GM21786 (cell line): ENCODE data around the gene CEACAM18.
"Not testable (repeated sequence)": the region's sequence is repeated elsewhere in the genome, so short reads cannot be mapped to it uniquely, and the experiment has no call there.

Source experiments
- ATAC-seq: cut with Tn5 transposase; IDR thresholded peaks from one replicate; pipeline ENCODE4 v1.9.1; 2021; ENCODE audit not compliant: unreplicated experiment

The CEACAM18 gene

DNA sequence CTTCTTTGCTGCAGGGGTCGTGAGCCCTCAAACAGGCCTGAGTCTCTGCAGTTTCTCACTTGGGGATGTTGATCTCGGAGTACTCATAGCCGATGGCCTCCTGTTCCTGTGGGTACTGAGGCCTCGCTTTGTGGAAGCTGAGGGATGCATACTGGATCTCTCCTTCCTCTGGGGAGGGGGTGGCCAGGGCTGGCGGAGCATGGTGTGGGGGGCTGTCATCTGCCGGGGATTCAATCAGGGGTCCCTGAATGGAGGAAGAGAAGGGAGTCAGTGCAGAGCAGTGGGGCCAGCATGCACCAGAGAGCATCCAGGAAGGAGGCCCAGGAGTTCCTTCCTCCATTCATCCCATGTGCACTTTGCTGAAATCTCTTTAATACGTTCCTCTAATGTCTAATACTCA is 13.2 kb downstream of the CEACAM18 start:
- no peak for ATAC-seq

DNA sequence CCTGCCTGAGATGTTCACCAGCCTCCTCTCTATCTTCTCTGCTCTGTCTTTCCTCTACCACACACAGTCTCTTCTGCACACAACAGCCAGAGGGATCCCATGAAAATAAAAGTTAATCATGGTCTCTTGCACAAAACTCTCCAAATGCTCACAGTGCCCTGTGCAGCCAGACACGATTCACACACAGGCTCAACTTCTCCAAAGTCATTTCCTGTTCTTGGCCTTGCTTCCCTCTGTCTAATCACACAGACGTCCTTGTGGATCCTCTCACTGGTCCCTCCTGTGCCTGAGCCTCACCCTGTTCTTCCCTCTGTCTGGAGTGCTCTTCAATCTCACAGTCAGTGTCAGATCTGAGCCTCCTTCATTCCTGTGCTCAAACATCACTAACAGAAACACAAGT is 15.4 kb downstream of the CEACAM18 start:
- ATAC-seq: no peak

DNA sequence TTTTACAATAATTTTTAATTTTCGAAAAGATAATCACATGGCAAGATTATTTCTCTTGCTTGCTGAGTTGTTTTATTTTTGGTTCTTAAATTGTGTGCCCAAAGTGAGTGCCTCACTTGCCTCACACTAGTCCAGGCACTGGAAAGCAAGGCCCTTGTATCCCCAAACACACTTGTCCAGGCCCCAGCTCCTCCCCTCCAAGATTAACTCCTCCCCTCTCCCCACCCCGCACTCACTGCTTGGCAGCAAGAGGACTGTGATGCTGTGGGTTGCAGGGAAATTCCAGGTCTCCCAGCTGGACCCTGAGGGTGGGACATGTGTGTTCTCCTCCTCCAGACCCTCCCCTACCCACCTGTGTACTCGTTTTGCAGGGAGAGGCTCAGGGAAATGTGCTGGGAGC is 19.3 kb downstream of the CEACAM18 start:
- no peak for ATAC-seq

DNA sequence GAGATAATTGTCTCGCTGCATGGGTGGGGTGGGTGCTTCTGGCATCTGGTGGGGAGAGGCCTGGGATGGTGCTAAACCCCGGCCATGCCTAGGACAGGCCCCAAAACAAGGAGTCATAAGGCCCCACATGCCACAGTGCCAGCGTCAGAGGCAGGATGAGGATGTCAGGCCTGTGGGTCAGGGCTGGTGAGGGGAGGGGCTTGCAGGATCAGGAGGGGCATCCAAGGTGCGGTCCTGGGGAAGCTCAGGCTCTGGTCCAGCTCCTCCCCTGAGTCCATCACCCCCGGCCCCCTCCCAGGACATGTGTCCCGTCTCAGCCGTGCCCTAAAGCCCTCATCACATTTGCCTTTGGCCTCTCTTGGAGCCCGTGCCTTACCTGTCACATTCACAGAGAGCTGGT is 22.6 kb downstream of the CEACAM18 start:
- not testable (repeated sequence) for ATAC-seq

DNA sequence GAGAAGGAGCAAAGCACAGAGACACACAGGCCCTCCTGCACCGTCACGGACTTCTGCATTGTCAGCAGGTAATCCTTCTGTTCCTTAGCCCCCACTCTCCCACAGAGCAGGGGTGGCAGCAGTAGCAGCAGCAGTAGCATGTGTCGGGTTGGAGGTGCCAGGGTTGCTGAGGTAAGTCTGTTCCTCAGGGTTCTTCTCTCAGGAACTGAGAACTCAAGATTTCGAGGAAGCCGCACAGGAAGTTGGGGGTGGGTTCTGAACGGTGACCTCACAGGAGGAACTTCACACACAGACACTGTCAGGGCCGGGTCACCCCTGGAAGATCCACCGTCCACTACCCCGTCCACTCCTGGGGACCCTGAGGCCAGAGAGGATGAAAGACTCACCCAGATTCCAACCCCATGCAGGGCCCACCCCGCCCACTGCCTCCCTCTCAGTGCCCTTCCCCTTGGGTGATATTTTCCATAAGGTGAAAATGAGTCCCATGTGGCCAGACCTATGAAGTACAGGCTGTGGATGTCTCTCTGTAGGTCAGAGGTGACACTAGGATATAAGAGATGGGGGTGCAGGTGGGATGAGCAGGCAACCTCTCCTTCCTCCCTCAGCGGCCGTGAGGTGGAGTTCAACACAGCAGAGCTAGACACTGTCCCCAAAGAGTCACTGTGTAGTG is 23.4 kb downstream of the CEACAM18 start, which contains the start of gene SIGLEC12:
TSS of gene SIGLEC12 (minus strand) at position 207 of the 670 bp plus-strand sequence. CDS start at position 140, 67 bp downstream.
- ATAC-seq: no peak

DNA sequence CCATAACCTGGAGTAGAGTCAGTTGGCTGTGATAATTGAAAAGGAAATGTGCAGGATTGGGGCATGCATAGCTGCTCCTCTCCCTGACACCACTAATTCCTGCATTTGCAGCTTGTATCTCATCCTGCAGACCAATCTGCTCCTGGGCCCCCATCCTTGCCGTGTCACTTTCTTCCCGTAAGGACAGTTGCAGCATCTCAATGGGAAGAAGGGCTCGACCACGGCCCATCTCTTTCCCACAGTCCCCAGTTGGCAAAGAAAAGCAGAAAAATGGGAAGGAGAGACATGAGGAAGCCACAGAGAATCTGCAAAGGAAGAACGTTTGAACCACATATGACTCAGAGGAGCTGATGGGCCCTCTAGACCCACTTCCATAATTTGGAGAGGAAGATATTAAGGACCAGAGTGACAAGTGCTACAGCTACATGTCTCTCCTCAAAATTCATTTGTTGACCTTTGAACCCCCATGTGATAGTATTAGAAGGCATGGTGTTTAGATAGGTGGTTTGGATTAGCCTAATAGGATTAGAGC is 25.0 kb downstream of the CEACAM18 start:
- ATAC-seq: no peak

DNA sequence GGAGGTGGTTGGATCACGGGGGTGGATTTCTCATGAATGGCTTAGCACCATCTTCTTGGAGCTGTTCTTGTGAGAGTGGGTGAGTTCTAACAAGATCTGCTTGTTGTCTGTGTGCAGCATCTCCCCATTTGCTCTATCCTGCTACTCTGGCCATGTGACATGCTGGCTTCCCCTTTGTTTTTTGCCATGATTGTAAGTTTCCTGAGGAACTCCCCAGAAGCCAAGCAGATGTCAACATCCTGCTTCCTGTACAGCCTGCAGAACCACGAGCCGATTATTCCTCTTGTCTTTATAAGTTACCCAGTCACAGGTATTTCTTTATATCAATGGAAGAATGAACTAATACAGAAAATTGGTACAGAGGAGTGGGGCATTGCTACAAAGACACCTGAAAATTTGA is 25.6 kb downstream of the CEACAM18 start:
- ATAC-seq: no peak

DNA sequence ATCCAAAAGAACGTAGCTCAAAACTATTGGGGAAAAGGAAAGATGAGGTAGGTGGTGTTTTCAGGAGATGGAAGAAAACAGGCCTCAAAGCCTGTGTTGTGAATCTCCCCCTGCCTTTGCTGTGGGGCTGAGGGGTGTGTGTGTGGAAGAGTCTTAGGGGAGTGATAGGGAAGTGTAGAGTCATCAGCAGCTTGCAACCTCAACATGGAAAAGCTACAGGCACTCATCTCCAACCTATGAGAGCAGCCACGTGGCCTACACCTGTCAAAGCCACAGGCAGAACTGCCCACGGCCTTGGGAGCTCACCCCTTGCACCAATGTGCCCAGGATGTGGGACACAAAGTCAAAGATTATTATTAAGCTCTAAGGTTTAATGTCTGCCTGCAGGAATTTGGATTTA is 27.6 kb downstream of the CEACAM18 start:
- ATAC-seq: no peak

DNA sequence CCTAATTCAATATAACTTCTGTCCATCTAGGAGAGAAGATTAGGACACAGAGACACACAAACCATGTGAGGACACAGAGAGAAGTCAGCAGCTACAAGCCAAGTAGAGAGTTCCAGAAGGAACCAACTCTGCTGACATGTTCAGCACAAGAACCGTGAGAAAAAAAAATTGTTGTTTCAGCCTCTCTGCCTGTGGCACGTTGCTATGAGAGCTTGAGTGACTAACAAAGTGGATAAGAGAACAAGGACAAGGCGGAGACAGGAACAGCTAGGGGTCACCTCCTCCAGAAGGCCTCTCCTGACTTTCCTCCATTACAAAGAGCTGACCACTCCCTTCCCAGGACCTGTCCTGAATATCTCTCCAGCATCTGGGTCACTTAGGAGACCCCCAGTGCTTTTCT is 28.9 kb downstream of the CEACAM18 start:
- no peak for ATAC-seq

DNA sequence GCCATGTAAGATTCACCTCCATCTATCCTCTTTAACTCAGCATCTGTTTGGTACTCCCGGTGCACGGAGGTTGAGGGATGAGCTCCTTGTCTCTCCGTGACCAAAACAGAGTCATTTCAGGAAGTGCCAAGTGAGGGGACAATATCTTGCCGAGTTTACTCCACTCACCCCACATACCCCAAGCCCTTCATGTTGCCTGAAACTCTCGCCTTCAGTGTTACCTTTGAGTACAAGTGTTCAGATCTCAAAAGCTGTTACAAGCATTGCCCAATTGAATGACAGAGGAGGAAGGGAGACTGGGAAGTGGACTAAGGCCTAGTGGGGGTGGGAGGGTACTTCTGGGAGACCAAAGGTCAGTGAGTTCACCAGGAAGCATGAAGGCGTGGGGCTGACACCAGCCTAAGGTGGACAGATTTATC is 29.3 kb downstream of the CEACAM18 start:
- no peak for ATAC-seq

DNA sequence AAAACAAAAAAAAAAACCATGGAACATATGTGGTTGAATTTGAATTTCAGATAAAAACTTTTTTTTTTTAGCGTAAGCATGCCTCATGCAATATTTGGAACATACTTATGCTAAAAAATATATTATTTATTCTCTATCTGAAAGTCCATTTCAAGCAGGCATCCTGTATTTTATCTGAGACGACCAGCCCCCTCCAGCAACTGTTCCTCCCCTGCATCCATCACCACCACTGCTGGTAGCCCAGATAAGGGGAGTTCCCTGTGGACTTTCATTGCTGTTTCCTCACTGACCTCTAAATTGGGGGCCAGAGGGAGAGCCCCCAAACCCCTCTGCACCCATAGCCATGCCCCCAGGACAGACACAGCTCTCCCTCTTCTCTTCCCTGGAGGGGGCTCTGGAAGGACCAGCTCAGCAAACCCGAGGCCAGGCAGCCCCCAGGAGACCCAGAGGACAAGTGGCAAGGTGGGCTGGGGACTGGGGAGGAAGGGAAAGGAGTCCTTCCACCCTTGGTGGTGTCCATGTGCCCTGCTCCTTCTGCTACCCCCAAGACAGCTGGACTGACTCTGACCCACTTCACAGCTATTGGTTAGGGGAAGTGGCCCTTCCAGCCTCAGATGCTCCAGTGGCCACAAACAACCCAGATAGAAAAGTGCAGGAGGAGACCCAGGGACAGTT is 29.9 kb downstream of the CEACAM18 start:
- ATAC-seq: no peak

DNA sequence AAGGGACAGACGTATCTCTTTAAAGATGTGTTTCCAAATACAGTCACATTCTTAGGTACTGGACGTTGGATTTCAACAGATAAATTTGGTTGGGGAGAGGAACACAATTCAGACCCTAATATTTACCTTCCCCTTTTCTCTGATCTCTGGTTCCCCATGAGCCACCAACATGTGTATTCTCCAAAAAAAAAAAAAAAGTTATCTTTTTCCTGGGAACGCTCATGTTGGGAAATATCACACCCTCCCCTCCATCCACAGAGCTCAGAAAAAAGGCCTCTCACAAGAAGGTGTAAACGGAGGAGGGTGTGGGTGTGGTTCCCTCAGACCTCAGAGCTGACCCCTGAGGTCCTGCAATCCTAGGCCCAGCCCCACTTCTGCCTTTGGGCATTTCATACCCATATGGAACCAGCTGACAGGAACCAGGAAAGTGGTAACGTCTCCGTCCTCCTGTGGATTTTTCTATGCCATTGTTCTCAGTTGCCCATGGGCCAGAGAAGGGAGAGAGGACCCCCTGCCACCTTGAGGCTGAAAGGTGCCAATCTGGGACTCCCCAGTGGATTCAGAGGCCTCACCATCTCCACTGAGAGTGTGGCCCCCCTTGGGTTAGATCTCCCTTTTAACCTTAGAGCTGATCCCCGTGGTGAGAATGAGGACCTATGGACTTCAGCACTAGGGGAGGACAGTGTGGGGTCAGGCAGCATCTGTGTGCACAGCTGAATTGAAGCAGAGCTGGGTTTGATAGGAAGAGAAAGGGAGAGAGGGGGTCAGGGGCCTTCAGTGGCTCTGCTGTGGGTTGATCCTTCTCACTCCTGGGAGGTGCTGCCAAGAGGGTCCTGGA is 31.7 kb downstream of the CEACAM18 start:
- no peak for ATAC-seq

DNA sequence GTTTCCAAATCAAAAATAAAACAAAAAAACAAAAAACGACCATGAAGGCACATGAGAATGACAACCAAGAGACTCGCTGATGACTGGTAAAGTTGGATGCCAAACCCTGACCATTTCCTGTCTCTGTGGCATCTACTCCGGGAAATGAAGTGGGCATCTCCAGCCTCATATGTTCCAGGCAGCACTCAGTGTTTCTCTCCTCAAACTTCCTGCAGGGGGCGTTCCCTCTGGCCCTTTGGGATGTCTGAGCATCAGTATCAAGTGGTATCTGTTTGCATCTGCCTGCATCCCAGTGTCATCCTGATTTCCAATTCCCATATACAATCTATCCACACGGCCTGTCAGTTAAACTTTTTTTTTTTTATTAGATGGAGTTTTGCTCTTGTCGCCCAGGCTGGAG is 33.0 kb downstream of the CEACAM18 start:
- no peak for ATAC-seq

DNA sequence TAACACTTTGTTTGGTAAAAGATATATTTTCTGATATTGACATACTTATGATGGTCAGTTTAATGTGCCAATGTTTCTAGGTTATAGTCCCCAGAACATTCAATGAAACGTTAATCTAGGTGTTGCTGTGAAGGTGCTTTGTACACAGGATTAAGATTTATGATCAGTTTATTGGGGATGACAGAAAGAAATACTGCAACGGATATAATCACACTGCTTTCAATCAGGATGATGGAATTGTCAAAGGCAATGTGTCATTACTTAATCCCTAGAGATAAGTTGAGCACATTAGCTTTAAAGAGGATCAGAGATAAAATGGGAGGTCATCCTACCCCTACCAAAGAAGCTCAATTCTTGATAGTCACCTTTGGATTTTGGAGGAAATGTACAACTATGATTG is 35.6 kb downstream of the CEACAM18 start:
- no peak for ATAC-seq

DNA sequence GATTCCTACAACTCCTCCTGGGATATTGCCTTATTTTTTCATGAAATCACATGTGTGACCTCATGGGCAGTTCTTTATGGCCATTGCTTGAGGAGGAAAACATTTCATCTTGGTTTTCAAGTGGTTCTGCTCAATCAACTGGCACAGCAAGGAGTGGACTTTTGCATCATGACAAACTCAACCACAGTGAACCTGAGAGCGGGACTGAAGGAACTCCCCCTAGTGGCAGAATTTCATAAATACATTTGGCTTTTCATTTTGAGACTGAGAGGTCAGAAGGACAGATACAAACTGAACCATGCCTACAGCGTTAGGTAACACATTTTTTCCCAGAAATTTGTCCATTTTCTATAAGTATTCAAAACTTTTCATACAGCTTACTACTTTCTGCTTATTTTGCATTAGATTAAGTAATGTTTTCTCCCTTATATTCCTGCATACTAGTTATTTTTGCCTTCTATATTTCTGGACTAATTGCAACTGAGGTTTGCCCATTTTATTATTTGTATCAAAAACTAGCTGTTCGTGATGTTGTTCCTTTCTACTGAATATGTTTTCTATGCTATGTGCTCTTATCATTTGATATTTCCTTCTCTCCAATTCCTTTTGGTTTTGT is 36.6 kb downstream of the CEACAM18 start:
- no peak for ATAC-seq

DNA sequence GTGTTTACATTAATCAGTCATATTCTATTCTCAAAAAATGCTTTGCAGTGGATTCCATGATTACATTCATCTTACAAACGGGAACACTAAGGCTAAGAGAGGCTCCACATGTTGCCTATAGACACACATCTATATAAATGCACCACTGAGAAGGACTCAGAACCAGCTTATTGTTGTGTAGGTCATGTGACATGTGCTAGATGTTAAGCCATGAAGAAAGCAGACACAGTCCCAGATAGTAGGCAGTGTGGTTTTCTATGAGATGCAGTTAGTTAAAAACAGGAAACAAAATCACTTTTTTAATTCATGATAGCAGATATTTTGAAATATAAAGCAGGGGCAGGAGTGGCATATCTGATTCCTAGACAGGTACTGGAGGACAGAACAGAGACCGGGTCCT is 42.4 kb downstream of the CEACAM18 start:
- ATAC-seq: no peak

DNA sequence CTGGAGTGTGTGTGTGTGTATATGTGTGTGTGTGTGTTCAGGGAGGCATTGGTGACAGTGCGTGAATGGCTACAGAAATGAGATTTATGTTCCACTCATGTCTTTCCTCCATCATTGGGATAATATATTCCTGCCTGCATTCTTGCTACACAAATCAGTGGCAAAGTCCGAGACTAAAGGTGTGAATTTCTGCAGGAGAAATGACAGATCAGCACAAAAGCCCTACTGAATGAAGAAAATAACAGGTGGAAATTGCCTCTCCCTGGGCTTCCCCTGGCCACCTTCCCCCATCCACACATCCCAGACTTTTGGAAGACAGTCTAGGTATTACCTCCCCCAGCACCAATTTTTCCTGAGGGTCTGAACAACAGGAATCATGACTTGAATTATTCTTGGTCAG is 43.0 kb downstream of the CEACAM18 start:
- ATAC-seq: no peak

DNA sequence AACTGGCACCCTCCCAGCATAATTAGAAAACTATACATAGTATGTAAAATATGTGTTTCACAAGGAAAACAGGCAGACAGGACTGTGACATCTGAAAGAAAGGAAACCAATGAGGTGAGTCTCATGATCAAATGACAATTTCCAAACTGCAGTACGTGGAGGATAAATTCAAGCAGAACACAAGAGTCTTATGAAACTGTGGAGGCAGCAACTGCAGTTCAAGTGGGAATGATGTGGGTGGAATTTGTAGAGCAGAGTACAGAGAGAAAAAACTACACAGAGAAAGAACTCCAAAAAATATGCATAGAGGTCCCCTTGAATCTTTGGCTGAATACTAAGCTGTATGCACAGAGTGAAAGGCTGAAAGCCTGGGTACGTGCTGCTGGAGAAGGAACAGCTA is 43.4 kb downstream of the CEACAM18 start:
- ATAC-seq: no peak

DNA sequence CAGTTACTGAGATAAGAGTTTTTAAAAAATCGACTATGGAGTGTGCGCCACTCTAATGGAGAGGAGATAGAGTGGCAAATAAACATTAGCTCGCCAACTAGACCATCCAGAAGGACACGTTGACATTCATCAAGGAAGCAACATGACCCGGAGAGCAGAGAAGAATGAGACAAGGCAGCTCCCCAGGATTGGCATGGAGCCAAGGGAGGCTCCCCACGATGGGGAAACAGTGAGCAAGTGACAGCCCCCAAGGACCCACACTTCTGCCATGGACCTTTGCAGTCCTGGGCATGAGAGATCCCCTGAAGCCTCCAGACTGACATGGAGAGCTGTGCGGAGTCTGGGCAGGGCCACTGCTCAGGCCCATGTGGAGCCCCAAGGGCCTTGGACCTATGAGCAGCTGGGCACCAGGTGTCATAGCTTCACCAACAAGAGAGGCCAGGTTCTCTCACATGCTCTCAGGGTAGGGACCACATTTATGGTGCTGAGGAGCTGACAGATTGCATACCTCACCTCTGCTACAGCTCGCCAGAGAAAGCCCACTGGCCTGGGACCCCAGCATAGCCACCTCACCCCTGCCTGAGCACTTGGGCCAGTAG is 46.4 kb downstream of the CEACAM18 start:
- no peak for ATAC-seq

DNA sequence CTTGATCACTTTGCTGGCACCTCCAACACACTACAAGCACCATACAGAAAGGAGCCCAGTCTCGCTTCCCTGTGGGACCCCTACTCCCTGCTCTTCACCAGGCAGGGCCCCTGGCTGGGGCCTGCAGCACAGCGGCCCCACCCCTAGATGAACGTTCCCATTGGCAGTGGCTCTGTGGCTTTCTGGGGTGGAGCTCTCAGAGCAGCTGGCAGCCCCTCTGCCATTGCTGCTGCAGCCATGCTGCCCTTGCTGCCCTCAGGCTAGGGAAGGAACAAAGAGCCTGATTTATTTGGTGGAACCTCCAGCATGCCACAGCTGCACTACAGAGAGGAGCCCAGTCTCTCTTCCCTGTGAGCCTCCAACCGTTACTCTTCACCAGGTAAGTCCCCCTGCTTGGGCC is 47.3 kb downstream of the CEACAM18 start:
- ATAC-seq: no peak

DNA sequence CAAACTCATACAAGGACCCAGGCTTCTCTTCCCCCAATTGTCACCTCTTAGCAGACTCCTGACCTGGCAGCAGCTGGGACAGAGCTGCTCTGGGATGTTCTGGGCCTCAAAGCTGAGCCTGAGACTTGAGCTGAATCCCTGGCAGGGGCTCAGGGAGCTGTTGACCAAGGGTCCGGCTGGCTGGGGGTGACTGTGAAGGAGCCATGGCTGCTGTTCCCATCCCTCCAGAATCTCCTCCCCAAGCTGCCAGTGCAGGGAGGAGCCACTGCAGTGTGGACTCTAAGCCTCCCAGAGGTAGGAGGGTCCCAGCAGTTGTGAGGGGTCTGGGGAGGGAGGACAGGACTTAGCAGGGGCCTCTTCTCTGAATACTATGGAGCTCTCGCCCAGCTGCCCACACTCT is 51.0 kb downstream of the CEACAM18 start:
- ATAC-seq: no peak
